ENCODE results near the gene KIF12.
"Not testable (repeated sequence)": the region's sequence is repeated elsewhere in the genome, so short reads cannot be mapped to it uniquely, and the experiment has no call there.

The KIF12 gene

DNA sequence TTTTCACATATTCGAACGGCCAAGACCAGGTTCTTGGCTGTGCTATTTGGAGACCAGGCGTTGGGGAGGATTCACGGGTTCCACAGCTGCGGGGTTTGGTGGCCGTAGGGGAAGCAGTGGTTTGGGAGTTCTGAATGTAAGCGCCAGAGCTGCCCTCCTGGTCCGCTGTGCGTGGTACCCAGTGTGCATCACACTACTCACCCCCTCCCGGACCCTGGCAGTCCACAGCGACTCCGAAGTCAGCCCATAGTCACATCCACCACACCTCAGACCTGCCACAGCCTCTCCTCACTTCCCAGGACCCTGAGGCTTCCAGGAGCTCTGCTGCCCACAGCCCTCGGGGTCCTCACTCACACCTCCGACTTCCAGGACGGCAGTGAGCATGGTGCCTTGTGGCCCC, 47.8 kb downstream of the KIF12 start:
- in situ Hi-C loops (cut with HindIII; ENCODE audit: low sequenced_read_pairs): no loop called here

GRCh38 chr9:114050646-114051045, 48.4 kb downstream of the KIF12 start:
- in situ Hi-C loops (cut with HindIII; ENCODE audit: low sequenced_read_pairs): no loop called here

DNA sequence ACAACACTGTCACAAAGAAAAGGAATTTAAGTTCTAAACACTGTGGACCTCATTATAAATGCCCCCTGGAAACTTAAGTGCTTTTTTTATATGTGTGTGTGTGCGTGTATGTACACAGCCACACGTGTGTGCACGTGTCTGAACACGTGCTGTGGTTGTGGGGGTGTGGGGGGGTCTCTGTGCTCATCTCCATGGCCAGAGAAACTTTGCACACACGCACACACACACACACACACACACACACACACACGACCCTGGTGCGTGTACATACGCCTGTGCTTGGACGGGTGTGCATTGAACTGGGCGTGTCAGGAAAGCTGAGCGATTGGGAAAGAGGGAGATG, 48.9 kb downstream of the KIF12 start:
- in situ Hi-C loops (cut with HindIII; ENCODE audit: low sequenced_read_pairs): no loop called here

DNA sequence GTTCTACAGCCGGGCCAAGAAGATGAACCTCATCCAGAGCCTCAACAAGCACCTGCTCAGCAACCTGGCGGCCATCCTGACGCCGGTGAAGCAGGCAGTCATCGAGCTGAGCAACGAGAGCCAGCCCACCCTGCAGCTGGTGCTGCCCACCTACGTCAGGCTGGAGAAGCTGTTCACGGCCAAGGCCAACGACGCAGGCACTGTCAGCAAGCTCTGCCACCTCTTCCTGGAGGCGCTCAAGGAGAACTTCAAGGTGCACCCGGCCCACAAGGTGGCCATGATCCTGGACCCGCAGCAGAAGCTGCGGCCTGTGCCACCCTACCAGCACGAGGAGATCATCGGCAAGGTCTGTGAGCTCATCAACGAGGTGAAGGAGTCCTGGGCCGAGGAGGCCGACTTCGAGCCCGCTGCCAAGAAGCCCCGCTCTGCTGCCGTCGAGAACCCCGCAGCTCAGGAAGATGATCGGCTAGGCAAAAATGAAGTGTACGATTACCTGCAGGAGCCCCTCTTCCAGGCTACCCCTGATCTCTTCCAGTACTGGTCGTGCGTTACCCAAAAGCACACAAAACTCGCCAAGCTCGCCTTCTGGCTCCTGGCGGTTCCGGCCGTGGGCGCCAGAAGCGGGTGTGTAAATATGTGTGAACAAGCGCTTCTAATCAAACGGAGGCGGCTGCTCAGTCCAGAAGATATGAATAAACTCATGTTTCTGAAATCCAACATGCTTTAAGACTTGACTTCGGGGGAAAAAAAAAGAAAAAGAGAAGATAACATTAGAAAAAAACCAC, 49.5 kb downstream of the KIF12 start:
- in situ Hi-C loops (cut with HindIII; ENCODE audit: low sequenced_read_pairs): no loop called here

DNA sequence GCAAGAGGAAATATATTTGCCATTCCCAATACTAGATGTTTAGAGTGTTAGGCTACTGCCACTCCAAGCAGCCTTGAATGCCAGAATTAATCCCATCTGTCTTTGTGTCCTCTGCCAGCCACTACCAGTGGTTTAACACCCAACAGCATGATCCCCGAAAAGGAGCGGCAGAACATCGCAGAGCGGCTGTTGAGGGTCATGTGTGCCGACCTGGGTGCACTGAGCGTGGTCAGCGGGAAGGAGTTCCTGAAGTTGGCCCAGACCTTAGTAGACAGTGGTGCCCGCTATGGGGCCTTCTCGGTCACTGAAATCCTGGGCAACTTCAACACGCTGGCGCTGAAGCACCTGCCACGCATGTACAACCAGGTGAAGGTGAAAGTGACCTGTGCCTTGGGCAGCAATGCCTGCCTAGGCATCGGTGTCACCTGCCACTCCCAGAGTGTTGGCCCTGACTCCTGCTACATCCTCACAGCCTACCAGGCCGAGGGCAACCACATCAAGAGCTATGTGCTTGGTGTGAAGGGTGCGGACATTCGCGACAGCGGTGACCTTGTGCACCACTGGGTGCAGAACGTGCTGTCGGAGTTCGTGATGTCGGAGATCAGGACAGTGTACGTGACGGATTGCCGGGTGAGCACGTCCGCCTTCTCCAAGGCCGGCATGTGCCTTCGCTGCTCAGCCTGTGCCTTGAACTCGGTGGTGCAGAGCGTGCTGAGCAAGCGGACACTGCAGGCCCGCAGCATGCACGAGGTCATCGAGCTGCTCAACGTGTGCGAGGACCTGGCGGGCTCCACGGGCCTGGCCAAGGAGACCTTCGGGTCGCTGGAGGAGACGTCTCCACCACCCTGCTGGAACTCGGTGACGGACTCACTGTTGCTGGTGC, 50.3 kb downstream of the KIF12 start:
- in situ Hi-C loops (cut with HindIII; ENCODE audit: low sequenced_read_pairs): no loop called here

DNA sequence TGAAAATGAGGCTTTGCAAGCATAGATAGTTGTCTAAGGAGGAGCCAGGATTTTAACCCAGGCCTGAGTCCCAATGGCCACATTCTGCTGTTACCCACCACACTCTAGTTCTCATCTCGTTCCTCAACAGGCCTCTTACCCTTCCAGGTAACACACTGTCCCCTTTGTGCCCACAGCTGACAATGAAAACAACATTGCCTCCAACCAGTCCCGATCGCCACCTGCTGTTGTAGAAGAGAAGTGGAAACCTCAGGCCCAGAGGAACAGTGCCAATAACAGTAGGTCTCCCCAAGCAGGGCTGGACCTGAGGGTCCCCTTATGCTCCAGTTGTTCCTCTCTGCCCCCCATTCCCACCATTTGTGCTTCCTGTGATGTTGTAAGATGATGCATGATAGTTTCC, 51.4 kb downstream of the KIF12 start:
- in situ Hi-C loops (cut with HindIII; ENCODE audit: low sequenced_read_pairs): no loop called here

DNA sequence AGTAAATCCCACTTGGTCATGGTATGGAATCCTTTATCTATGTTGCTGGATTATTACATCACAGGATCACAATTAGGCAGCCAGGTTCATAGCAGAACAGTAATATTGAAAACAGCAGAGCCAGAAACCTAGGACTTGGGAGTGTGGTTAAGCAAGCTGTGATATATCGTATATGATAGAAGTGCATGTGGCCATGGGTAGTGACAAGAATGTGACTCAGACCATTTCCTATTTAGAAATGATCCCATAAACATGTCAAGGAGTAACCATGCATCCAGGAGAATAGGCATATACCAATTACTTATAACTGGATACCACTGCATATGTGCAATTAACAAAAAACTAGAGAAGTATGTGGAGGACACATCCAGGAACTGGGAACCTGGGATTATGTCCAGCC, 52.2 kb downstream of the KIF12 start:
- in situ Hi-C loops (cut with HindIII; ENCODE audit: low sequenced_read_pairs): no loop called here

GRCh38 chr9:114046237-114046755, 52.8 kb downstream of the KIF12 start:
- in situ Hi-C loops (cut with HindIII; ENCODE audit: low sequenced_read_pairs): no loop called here

DNA sequence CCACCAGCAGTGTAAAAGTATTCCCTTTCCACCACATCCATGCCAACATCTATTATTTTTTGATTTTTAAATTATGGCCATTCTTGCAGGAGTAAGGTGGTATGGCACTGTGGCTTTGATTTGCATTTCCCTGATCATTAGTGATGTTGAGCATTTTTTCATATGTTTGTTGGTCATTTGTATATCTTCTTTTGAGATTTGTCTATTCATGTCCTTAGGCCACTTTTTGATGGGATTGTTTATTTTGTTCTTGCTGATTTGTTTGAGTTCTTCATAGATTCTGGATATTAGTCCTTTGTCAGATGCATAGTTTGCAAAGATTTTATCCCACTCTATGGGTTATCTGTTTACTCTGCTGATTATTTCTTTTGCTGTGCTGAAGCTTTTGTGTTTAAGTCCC, 55.4 kb downstream of the KIF12 start:
- in situ Hi-C loops (cut with HindIII; ENCODE audit: low sequenced_read_pairs): not testable (repeated sequence)
